HL-60 (cell line): ENCODE results near the gene MATR3.

Source experiments
- CTCF ChIP-seq: IDR thresholded peaks from one replicate; pipeline ENCODE4 v1.5.1; 2011; ENCODE audit warnings: low read length, control low read depth, inconsistent platforms; ENCODE audit not compliant: insufficient read depth
- POLR2AphosphoS5 ChIP-seq: IDR thresholded peaks from 2 replicates; pipeline ENCODE4 v1.6.1; 2012; ENCODE audit warnings: low read depth

- TF ChIP-seq CTCF (no peak), POLR2AphosphoS5 (no peak)
Observed at GRCh38 chr5:139276426-139276825, 17.1 kb upstream of the MATR3 start.
